SU-DHL-6 (cell line): ENCODE measurements around the gene PSIP1.

Source experiments
- CTCF ChIP-seq: fragments of 200-600 bp; sonication (generic); IDR thresholded peaks from one replicate; pipeline ENCODE4 v1.5.1; 2017; ENCODE audit warnings: antibody characterized with exemption, mild to moderate bottlenecking, low read length, moderate library complexity; ENCODE audit not compliant: insufficient read depth, poor library complexity, severe bottlenecking
- EZH2phosphoT487 ChIP-seq: fragments of 200-600 bp; sonication (generic), shearing (Covaris generic); conservative IDR thresholded peaks from 2 replicates; pipeline ENCODE4 v1.6.1; 2018; ENCODE audit warnings: mild to moderate bottlenecking, antibody characterized with exemption, low read length, moderate library complexity, mixed read lengths

DNA sequence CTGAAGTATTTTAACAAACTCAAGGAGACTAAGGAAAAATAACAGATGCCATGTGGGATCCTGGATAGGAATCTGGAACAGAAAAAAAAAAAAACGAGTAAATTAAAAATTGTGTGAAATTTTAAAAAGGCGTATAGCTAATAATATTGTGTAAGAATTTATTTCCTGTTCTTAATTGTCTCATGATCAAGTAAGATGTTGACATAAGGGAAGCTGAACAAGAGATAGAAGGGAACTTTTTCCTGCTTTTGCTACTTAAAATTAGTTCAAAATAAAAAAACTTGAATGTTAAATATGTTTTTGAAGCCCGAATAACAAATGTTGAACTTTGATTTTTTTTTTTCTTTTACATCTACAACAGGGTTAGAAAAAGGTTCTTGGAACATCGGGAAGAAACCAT is 77.6 kb downstream of the PSIP1 start:
- TF ChIP-seq CTCF (no peak), EZH2phosphoT487 (no peak)
